MM.1S (cell line): ENCODE results near the gene JAK2.

Experiments
- EZH2 ChIP-seq: fragments of 300-600 bp; sonication (generic); optimal IDR thresholded peaks from 2 replicates; pipeline ENCODE3; 2017; ENCODE audit warnings: low read depth, mild to moderate bottlenecking, antibody characterized with exemption, low read length, mixed read lengths
- EZH2phosphoT487 ChIP-seq: fragments of 300-600 bp; sonication (generic); IDR thresholded peaks from 2 replicates; pipeline ENCODE4 v1.6.1; 2018; ENCODE audit warnings: antibody characterized with exemption, low read length
- TF ChIP-seq, protein P1 (sequence below): fragments of 300-600 bp; sonication (generic); IDR thresholded peaks from 2 replicates; pipeline ENCODE4 v1.5.1; 2016; ENCODE audit warnings: antibody characterized with exemption, low read length, mixed read lengths

DNA sequence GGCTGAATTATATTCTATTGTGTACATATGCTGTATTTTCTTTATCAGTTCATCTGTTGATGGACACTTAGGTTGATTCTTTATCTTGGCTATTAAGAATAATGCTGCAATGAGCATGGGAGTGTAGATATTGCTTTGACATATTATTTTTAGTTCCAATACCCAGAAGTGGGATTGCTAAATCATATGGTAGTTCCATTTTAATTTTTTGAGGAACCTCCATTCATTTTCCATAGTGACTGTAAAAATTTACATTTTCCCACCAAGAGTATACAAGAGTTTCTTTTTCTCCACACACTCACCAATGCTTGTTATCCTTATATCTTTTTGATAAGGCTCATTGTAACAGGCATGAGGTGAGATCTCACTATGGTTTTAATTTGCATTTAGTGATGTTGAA lies 19.4 kb downstream of the JAK2 start:
- TF ChIP-seq, protein P1, sequence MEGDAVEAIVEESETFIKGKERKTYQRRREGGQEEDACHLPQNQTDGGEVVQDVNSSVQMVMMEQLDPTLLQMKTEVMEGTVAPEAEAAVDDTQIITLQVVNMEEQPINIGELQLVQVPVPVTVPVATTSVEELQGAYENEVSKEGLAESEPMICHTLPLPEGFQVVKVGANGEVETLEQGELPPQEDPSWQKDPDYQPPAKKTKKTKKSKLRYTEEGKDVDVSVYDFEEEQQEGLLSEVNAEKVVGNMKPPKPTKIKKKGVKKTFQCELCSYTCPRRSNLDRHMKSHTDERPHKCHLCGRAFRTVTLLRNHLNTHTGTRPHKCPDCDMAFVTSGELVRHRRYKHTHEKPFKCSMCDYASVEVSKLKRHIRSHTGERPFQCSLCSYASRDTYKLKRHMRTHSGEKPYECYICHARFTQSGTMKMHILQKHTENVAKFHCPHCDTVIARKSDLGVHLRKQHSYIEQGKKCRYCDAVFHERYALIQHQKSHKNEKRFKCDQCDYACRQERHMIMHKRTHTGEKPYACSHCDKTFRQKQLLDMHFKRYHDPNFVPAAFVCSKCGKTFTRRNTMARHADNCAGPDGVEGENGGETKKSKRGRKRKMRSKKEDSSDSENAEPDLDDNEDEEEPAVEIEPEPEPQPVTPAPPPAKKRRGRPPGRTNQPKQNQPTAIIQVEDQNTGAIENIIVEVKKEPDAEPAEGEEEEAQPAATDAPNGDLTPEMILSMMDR, result no peak
- TF ChIP-seq EZH2, result no peak
- no peak for TF ChIP-seq EZH2phosphoT487
